Ishikawa (cell line): ENCODE data around the gene CUL5.
A peak's percentile ranks its signal among the peaks of the same experiment; 100 is the strongest.

Source experiments
- CEBPB ChIP-seq: IDR thresholded peaks from 2 replicates; pipeline ENCODE4 v1.6.1; 2012
- CREB1 ChIP-seq: IDR thresholded peaks from 2 replicates; pipeline ENCODE4 v1.6.1; 2012; ENCODE audit warnings: low read depth
- EGR1 ChIP-seq: IDR thresholded peaks from 2 replicates; pipeline ENCODE4 v1.6.1; 2012
- EP300 ChIP-seq: IDR thresholded peaks from 2 replicates; pipeline ENCODE4 v1.6.1; 2012; ENCODE audit warnings: borderline replicate concordance
- FOXM1 ChIP-seq: IDR thresholded peaks from 2 replicates; pipeline ENCODE4 v1.6.1; 2012; ENCODE audit warnings: low read depth, borderline replicate concordance
- MAX ChIP-seq: IDR thresholded peaks from 2 replicates; pipeline ENCODE4 v1.6.1; 2012
- NFIC ChIP-seq: IDR thresholded peaks from 2 replicates; pipeline ENCODE4 v1.6.1; 2012
- RAD21 ChIP-seq: IDR thresholded peaks from 2 replicates; pipeline ENCODE4 v1.6.1; 2012; ENCODE audit warnings: low read depth
- TAF1 ChIP-seq: IDR thresholded peaks from 2 replicates; pipeline ENCODE4 v1.6.1; 2012; ENCODE audit warnings: low read depth, mild to moderate bottlenecking
- TCF12 ChIP-seq: IDR thresholded peaks from 2 replicates; pipeline ENCODE4 v1.6.1; 2012; ENCODE audit warnings: low read depth
- TEAD4 ChIP-seq: IDR thresholded peaks from 2 replicates; pipeline ENCODE4 v1.6.1; 2012
- YY1 ChIP-seq: IDR thresholded peaks from 2 replicates; pipeline ENCODE4 v1.6.1; 2012; ENCODE audit warnings: low read depth
- ZBTB7A ChIP-seq: IDR thresholded peaks from 2 replicates; pipeline ENCODE4 v1.6.1; 2012; ENCODE audit warnings: low read depth
- TF ChIP-seq, protein P1 (sequence below): IDR thresholded peaks from 2 replicates; pipeline ENCODE4 v1.6.1; 2012; ENCODE audit warnings: low read depth, mild to moderate bottlenecking
- TF ChIP-seq, protein P2 (sequence below): IDR thresholded peaks from 2 replicates; pipeline ENCODE4 v1.6.1; 2012

CUL5 gene

GRCh38 chr11:108008656-108009496 is at the start of gene CUL5:
TSS of gene CUL5 (plus strand) at chr11:108008898. CDS start at chr11:108009349, 451 bp downstream.
- TF ChIP-seq, protein P1, sequence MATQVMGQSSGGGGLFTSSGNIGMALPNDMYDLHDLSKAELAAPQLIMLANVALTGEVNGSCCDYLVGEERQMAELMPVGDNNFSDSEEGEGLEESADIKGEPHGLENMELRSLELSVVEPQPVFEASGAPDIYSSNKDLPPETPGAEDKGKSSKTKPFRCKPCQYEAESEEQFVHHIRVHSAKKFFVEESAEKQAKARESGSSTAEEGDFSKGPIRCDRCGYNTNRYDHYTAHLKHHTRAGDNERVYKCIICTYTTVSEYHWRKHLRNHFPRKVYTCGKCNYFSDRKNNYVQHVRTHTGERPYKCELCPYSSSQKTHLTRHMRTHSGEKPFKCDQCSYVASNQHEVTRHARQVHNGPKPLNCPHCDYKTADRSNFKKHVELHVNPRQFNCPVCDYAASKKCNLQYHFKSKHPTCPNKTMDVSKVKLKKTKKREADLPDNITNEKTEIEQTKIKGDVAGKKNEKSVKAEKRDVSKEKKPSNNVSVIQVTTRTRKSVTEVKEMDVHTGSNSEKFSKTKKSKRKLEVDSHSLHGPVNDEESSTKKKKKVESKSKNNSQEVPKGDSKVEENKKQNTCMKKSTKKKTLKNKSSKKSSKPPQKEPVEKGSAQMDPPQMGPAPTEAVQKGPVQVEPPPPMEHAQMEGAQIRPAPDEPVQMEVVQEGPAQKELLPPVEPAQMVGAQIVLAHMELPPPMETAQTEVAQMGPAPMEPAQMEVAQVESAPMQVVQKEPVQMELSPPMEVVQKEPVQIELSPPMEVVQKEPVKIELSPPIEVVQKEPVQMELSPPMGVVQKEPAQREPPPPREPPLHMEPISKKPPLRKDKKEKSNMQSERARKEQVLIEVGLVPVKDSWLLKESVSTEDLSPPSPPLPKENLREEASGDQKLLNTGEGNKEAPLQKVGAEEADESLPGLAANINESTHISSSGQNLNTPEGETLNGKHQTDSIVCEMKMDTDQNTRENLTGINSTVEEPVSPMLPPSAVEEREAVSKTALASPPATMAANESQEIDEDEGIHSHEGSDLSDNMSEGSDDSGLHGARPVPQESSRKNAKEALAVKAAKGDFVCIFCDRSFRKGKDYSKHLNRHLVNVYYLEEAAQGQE: 0 out of 2 replicates have a peak, but pooled peaks have one; percentile 14
- peak; percentile 84 for TF ChIP-seq YY1
- peak; percentile 51; the same call in 1 of the 2 replicates for TF ChIP-seq TEAD4
- 0 out of 2 replicates have a peak, but pooled peaks have one; percentile 21 for TF ChIP-seq EGR1
- TF ChIP-seq ZBTB7A: no peak
- peak; percentile 80 for TF ChIP-seq TAF1
- no peak for TF ChIP-seq NFIC
- TF ChIP-seq, protein P2, sequence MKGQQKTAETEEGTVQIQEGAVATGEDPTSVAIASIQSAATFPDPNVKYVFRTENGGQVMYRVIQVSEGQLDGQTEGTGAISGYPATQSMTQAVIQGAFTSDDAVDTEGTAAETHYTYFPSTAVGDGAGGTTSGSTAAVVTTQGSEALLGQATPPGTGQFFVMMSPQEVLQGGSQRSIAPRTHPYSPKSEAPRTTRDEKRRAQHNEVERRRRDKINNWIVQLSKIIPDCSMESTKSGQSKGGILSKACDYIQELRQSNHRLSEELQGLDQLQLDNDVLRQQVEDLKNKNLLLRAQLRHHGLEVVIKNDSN: peak; percentile 99
- TF ChIP-seq FOXM1: no peak
- TF ChIP-seq CEBPB: no peak
- peak; percentile 43; the same call in 1 of the 2 replicates for TF ChIP-seq EP300
- no peak for TF ChIP-seq CREB1
- TF ChIP-seq TCF12: peak; percentile 65
- peak; percentile 91 for TF ChIP-seq MAX
- peak; percentile 60; the same call in 1 of the 2 replicates for TF ChIP-seq RAD21

DNA sequence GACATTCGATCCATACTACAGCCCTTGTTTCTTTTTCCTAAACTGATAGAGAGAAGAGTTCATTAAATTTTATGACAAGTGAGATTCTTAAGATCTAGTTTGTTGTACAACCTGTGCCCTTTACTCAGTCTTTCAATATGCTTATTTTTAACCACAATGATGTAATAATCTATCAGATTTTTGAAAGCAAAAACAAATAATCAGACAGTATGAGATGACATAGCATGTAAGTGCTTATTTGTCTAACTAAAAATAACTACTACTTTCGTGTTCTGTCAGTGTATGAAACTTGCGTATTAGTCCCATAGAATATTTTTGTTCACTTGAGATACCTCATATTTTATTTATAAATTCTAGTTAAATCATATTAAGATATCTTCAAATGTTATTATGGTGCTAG is 47.2 kb upstream of the CUL5 start:
- TF ChIP-seq CREB1 (no peak), RAD21 (no peak), TAF1 (no peak), EP300 (no peak), YY1 (no peak), TCF12 (no peak), NFIC (no peak), CEBPB (no peak), FOXM1 (no peak), TEAD4 (no peak), EGR1 (no peak), MAX (no peak), ZBTB7A (no peak)
- TF ChIP-seq, protein P1: no peak
- TF ChIP-seq, protein P2: no peak

DNA sequence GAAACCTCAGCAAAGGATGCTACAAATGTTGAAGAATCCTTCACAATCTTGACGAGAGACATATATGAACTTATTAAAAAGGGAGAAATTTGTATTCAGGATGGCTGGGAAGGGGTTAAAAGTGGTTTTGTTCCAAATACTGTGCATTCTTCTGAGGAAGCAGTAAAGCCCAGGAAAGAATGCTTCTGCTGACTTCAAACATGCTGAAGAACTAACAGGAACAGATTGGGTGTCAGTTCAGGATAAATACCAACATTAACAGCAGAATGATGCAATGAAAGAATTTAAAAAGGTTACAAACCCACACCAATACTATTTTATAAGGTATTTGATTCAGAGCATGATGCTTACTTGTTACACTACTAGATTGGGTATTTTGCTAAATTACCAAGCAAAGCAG is 46.5 kb upstream of the CUL5 start:
- TF ChIP-seq TEAD4 (no peak), TAF1 (no peak), ZBTB7A (no peak), YY1 (no peak), EP300 (no peak), FOXM1 (no peak), MAX (no peak), EGR1 (no peak), TCF12 (no peak)
- TF ChIP-seq, protein P2: no peak
- TF ChIP-seq, protein P1: no peak
